B cell (primary cell): Measurements from ENCODE around the gene KRTAP20-4.

Experiments used
- EZH2 ChIP-seq: IDR thresholded peaks from 2 replicates; pipeline ENCODE4 v1.6.1; 2012; ENCODE audit warnings: borderline replicate concordance, low read depth, mild to moderate bottlenecking, moderate library complexity, low read length; ENCODE audit not compliant: insufficient read depth, poor library complexity, severe bottlenecking
- TF ChIP-seq, protein P1 (sequence below): fragments of 200-600 bp; IDR thresholded peaks from one replicate; pipeline ENCODE4 v1.8.0; 2022; ENCODE audit warnings: antibody characterized with exemption, mild to moderate bottlenecking

- no peak for TF ChIP-seq EZH2
- TF ChIP-seq, protein P1, sequence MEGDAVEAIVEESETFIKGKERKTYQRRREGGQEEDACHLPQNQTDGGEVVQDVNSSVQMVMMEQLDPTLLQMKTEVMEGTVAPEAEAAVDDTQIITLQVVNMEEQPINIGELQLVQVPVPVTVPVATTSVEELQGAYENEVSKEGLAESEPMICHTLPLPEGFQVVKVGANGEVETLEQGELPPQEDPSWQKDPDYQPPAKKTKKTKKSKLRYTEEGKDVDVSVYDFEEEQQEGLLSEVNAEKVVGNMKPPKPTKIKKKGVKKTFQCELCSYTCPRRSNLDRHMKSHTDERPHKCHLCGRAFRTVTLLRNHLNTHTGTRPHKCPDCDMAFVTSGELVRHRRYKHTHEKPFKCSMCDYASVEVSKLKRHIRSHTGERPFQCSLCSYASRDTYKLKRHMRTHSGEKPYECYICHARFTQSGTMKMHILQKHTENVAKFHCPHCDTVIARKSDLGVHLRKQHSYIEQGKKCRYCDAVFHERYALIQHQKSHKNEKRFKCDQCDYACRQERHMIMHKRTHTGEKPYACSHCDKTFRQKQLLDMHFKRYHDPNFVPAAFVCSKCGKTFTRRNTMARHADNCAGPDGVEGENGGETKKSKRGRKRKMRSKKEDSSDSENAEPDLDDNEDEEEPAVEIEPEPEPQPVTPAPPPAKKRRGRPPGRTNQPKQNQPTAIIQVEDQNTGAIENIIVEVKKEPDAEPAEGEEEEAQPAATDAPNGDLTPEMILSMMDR, result no peak
Observed at GRCh38 chr21:30590297-30590696, 30.1 kb upstream of the KRTAP20-4 start, which contains the start of gene KRTAP22-2.
